ENCODE data around the gene PARG.

- TF ChIP-seq, protein P1, sequence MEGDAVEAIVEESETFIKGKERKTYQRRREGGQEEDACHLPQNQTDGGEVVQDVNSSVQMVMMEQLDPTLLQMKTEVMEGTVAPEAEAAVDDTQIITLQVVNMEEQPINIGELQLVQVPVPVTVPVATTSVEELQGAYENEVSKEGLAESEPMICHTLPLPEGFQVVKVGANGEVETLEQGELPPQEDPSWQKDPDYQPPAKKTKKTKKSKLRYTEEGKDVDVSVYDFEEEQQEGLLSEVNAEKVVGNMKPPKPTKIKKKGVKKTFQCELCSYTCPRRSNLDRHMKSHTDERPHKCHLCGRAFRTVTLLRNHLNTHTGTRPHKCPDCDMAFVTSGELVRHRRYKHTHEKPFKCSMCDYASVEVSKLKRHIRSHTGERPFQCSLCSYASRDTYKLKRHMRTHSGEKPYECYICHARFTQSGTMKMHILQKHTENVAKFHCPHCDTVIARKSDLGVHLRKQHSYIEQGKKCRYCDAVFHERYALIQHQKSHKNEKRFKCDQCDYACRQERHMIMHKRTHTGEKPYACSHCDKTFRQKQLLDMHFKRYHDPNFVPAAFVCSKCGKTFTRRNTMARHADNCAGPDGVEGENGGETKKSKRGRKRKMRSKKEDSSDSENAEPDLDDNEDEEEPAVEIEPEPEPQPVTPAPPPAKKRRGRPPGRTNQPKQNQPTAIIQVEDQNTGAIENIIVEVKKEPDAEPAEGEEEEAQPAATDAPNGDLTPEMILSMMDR (IDR thresholded peaks at IDR 0.05) = no peak
- no peak for TF ChIP-seq KAT7 (CRISPR knock-in tag; IDR thresholded peaks at IDR 0.05; ENCODE audit: borderline replicate concordance)
- no peak for TF ChIP-seq ZBTB43 (CRISPR knock-in tag; IDR thresholded peaks at IDR 0.05)
- TF ChIP-seq, protein P2, sequence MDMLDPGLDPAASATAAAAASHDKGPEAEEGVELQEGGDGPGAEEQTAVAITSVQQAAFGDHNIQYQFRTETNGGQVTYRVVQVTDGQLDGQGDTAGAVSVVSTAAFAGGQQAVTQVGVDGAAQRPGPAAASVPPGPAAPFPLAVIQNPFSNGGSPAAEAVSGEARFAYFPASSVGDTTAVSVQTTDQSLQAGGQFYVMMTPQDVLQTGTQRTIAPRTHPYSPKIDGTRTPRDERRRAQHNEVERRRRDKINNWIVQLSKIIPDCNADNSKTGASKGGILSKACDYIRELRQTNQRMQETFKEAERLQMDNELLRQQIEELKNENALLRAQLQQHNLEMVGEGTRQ (CRISPR knock-in tag; IDR thresholded peaks at IDR 0.05) = no peak
- TF ChIP-seq, protein P3, sequence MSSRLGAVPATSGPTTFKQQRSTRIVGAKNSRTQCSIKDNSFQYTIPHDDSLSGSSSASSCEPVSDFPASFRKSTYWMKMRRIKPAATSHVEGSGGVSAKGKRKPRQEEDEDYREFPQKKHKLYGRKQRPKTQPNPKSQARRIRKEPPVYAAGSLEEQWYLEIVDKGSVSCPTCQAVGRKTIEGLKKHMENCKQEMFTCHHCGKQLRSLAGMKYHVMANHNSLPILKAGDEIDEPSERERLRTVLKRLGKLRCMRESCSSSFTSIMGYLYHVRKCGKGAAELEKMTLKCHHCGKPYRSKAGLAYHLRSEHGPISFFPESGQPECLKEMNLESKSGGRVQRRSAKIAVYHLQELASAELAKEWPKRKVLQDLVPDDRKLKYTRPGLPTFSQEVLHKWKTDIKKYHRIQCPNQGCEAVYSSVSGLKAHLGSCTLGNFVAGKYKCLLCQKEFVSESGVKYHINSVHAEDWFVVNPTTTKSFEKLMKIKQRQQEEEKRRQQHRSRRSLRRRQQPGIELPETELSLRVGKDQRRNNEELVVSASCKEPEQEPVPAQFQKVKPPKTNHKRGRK (CRISPR knock-in tag; IDR thresholded peaks at IDR 0.05; ENCODE audit: borderline replicate concordance) = no peak
- no peak for TF ChIP-seq CREB1 (CRISPR knock-in tag; IDR thresholded peaks at IDR 0.05)
Measured at GRCh38 chr10:49837051-49837478, 104.8 kb downstream of the PARG start.
